Ascending aorta (tissue), 2 donors: ENCODE data around the gene PRR12. TPM values are rescaled to one million over a fixed set of nuclear protein-coding genes. Genes with fewer than 3 reads are reported as not detected.

ENCODE experiments used
- DNase-seq, 2 donors: peaks; one replicate each; pipeline ENCODE4 v3.0.0-alpha.2; 2019; ENCODE audit warnings: low spot score in 2 of 2
- H3K27ac ChIP-seq, 2 donors: fragments of 200-600 bp; sonication (generic); one replicate each; pipeline ENCODE4 v1.5.1; 2016 to 2017; ENCODE audit warnings: mild to moderate bottlenecking in 1 of 2
- H3K27me3 ChIP-seq: fragments of 200-600 bp; sonication (generic); one replicate; pipeline ENCODE4 v1.5.1; 2017
- H3K36me3 ChIP-seq, 2 donors: fragments of 200-600 bp; sonication (generic); one replicate each; pipeline ENCODE4 v1.5.1; 2016
- H3K4me1 ChIP-seq, 2 donors: fragments of 200-600 bp; sonication (generic); one replicate each; pipeline ENCODE4 v1.5.1; 2016 to 2017; ENCODE audit warnings: mild to moderate bottlenecking in 1 of 2
- H3K4me3 ChIP-seq, 2 donors: fragments of 200-600 bp; sonication (generic); one replicate each; pipeline ENCODE4 v1.5.1; 2016 to 2017; ENCODE audit warnings: mild to moderate bottlenecking in 1 of 2
- H3K9me3 ChIP-seq, 2 donors: fragments of 200-600 bp; sonication (generic); one replicate each; pipeline ENCODE4 v1.5.1; 2016
- intact Hi-C: fragments of 100-400 bp; cut with DNase I; formaldehyde crosslinking; loops from one replicate; pipeline ENCODE4 v1.15.1; 2023
- total RNA-seq: library from RNA; depleted of rRNA; stranded (reverse); fragments of >200 nt; gene quantifications from one replicate; pipeline ENCODE4 v1.1.0, GENCODE V29; 2016
- TF ChIP-seq, protein P1 (sequence below), 3 experiments: fragments of 200-600 bp in 2 of 3; fragments of 450-650 bp in 1 of 3; sonication (generic) in 2 of 3; IDR thresholded peaks; one replicate each; pipeline ENCODE4 v1.5.1; 2016 to 2019; ENCODE audit warnings: antibody characterized with exemption in 3 of 3, mild to moderate bottlenecking in 1 of 3, moderate library complexity in 1 of 3

PRR12 gene
- total RNA-seq, 1 donor from 2014 or later: 23.6 TPM

DNA sequence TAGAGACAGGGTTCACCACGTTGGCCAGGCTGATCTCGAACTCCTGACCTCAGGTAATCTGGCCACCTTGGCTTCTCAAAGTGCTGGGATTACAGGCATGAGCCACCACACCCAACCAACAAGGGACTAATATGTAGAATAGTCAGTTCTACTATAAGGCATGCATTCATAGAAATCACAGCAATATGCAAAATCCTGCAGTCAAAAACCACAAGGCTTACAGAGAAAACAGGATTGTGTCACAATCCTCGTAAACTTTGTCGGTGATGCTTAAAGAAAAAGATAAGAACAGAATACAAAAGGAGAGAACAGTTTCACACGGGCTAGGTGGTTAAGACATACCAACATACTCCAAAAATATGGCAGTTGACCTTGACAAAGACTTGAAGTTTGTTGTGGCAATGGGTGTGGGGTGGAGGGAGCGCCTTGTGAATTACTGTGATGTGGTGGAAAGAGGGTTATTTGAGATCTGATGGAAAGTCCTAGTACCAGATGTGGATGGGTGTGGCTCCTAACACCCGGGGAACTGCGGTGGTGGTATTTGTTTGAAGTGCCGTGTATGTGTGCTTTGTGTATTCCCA, 23.0 kb upstream of the PRR12 start:
- intact Hi-C loops: no loop called here
- H3K36me3 ChIP-seq: peaks cover 0 to under 1% of the 10 kb centered on the region in 2 donors
- no peak for DNase-seq
- H3K4me1 ChIP-seq: peaks cover 0 to 13% of the 10 kb centered on the region in 2 donors
- H3K27me3 ChIP-seq: no peaks in the 10 kb centered on the region
- no peak overlapping the region for H3K4me3 ChIP-seq
- H3K27ac ChIP-seq: no peak overlapping the region
- H3K9me3 ChIP-seq: no peaks in the 10 kb centered on the region
- TF ChIP-seq, protein P1, sequence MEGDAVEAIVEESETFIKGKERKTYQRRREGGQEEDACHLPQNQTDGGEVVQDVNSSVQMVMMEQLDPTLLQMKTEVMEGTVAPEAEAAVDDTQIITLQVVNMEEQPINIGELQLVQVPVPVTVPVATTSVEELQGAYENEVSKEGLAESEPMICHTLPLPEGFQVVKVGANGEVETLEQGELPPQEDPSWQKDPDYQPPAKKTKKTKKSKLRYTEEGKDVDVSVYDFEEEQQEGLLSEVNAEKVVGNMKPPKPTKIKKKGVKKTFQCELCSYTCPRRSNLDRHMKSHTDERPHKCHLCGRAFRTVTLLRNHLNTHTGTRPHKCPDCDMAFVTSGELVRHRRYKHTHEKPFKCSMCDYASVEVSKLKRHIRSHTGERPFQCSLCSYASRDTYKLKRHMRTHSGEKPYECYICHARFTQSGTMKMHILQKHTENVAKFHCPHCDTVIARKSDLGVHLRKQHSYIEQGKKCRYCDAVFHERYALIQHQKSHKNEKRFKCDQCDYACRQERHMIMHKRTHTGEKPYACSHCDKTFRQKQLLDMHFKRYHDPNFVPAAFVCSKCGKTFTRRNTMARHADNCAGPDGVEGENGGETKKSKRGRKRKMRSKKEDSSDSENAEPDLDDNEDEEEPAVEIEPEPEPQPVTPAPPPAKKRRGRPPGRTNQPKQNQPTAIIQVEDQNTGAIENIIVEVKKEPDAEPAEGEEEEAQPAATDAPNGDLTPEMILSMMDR (IDR thresholded peaks at IDR 0.05): no peak

DNA sequence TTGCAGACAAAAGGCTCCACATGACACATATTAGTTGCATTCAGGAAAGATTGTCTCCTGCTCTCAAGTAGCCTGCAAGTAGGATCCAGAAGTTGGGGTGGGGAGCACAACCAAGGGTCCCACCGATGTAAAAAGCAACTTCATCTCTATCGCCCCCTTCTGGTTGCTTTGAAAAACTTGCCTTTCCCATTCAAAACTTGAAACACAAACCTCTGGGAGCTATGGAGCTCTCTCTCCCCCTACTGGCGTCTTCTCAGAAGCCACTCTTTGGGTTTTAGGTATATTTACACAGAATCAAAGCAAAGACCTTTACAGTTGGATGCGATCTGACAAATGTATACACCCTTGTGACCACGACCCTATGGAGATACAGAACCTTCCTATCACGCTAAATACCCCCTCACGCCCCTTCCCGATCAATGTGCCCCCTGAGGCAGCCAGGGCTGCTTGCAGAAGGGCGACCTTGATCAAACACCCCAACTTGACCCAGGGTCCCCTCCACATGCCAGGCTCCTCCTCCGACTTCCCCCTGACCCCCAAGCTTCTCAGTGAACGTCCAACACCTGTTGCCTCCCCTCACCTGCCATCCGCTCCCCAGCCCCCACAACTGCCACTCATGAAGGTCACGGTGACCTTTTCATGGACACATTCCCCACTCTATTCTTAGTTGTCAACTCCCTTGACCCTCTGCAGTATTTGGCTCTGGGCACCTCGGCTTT, 20.7 kb upstream of the PRR12 start:
- Histone ChIP-seq H3K27ac (no peak overlapping the region), H3K9me3 (no peaks in the 10 kb centered on the region), H3K4me3 (no peak overlapping the region), H3K36me3 (peaks cover 11 to 18% of the 10 kb centered on the region in 2 donors), H3K27me3 (no peaks in the 10 kb centered on the region), H3K4me1 (peaks cover 0 to 8% of the 10 kb centered on the region in 2 donors)
- TF ChIP-seq, protein P1 (IDR thresholded peaks at IDR 0.05): peak; percentile 89 to 93 (median 91)
- DNase-seq: peak in 1 of 2 donors; percentile 73
- intact Hi-C loops: no loop called here

DNA sequence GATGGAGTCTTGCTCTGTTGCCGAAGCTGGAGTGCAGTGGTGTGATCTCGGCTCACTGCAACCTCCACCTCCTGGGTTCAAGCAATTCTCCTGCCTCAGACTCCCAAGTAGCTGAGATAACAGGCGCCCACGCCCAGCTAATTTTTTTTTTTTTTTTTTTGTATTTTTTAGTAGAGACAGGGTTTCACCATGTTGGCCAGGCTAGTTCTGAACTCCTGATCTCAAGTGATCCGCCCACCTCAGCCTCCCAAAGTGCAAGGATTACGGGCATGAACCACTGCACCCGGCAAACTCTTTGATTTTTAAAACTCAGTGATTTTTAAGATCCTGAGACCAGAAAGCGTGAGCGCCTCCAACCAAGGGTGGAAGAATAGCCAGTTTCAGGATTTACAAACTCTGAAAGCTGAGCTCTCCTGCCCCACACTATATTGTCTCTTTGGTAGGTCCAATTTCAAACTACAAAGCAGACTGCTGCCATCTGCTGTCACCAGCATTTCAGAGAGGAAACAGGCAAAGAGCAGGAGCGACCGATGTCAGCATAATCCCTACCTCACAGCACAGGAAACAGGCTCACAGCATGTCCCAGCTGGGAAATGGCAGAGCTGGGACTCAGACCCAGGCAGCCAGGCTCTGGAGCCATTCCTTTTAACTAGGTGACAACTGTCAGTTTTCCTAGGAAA, 19.8 kb upstream of the PRR12 start:
- no peak overlapping the region for H3K4me3 ChIP-seq
- intact Hi-C loops: no loop called here
- DNase-seq: no peak
- no peak overlapping the region for H3K27ac ChIP-seq
- H3K27me3 ChIP-seq: no peaks in the 10 kb centered on the region
- H3K36me3 ChIP-seq: peaks cover 13 to 25% of the 10 kb centered on the region in 2 donors
- TF ChIP-seq, protein P1 (IDR thresholded peaks at IDR 0.05): no peak
- H3K4me1 ChIP-seq: peaks cover 0 to 8% of the 10 kb centered on the region in 2 donors
- no peaks in the 10 kb centered on the region for H3K9me3 ChIP-seq

DNA sequence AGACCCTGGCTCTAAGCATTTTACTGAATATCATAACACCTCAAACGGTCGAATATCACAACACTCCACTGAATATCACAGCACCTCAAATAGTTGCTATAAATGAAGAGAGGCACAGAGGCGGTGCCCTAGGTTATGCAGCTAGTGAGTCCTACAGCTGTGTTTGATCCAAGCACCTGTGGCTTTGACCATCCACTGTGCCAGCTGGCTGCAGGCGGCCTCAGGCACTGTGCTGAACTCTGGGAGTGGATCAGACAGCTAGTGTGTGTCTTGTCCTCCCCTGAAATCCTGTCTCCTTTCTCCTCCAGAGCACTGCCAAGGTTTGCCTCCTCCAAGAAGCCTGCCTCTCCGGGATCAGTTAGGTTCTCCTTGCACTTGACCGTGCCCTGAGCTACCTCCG, 18.0 kb upstream of the PRR12 start:
- no peaks in the 10 kb centered on the region for H3K27me3 ChIP-seq
- no peak overlapping the region for H3K27ac ChIP-seq
- intact Hi-C loops: no loop called here
- TF ChIP-seq, protein P1 (IDR thresholded peaks at IDR 0.05): no peak
- H3K9me3 ChIP-seq: no peaks in the 10 kb centered on the region
- peaks cover 13 to 27% of the 10 kb centered on the region in 2 donors for H3K36me3 ChIP-seq
- H3K4me3 ChIP-seq: no peak overlapping the region
- H3K4me1 ChIP-seq: peaks cover 0 to 8% of the 10 kb centered on the region in 2 donors
- DNase-seq: no peak

GRCh38 chr19:49573425-49573824, 17.6 kb upstream of the PRR12 start:
- no peak overlapping the region for H3K27ac ChIP-seq
- no peaks in the 10 kb centered on the region for H3K27me3 ChIP-seq
- peaks cover 13 to 27% of the 10 kb centered on the region in 2 donors for H3K36me3 ChIP-seq
- intact Hi-C loops: no loop called here
- DNase-seq: no peak
- H3K9me3 ChIP-seq: no peaks in the 10 kb centered on the region
- H3K4me1 ChIP-seq: peaks cover 0 to 8% of the 10 kb centered on the region in 2 donors
- H3K4me3 ChIP-seq: no peak overlapping the region
- TF ChIP-seq, protein P1 (IDR thresholded peaks at IDR 0.05): no peak
